Parathyroid adenoma (tissue), 2 donors: ENCODE data around the gene TAF6L.
A peak's percentile ranks its signal among the peaks of the same experiment; 100 is the strongest.

ENCODE experiments used
- H2AFZ ChIP-seq: fragments of 300-600 bp; sonication (generic); one replicate; pipeline ENCODE4 v1.7.0; 2017; ENCODE audit warnings: antibody characterized with exemption, mild to moderate bottlenecking
- H3K27ac ChIP-seq: fragments of 300-600 bp; sonication (generic); one replicate; pipeline ENCODE4 v1.7.0; 2017
- H3K27me3 ChIP-seq: fragments of 300-600 bp; sonication (generic); one replicate; pipeline ENCODE4 v1.7.0; 2017; ENCODE audit warnings: low read length; ENCODE audit not compliant: control insufficient read depth, insufficient read depth
- H3K36me3 ChIP-seq: fragments of 300-600 bp; sonication (generic); one replicate; pipeline ENCODE4 v1.7.0; 2017; ENCODE audit warnings: low read length; ENCODE audit not compliant: control insufficient read depth, insufficient read depth
- H3K4me1 ChIP-seq: fragments of 300-600 bp; sonication (generic); one replicate; pipeline ENCODE4 v1.7.0; 2017; ENCODE audit warnings: control low read depth
- H3K4me2 ChIP-seq: fragments of 300-600 bp; sonication (generic); one replicate; pipeline ENCODE4 v1.7.0; 2017; ENCODE audit warnings: low read length
- H3K4me3 ChIP-seq: fragments of 300-600 bp; sonication (generic); one replicate; pipeline ENCODE4 v1.7.0; 2017; ENCODE audit warnings: low read depth, low read length
- H3K79me2 ChIP-seq: fragments of 300-600 bp; sonication (generic); one replicate; pipeline ENCODE4 v1.7.0; 2017; ENCODE audit warnings: control low read depth
- H3K9ac ChIP-seq: fragments of 300-600 bp; sonication (generic); one replicate; pipeline ENCODE4 v1.7.0; 2017; ENCODE audit warnings: mild to moderate bottlenecking
- H3K9me3 ChIP-seq: fragments of 300-600 bp; sonication (generic); one replicate; pipeline ENCODE4 v1.7.0; 2017; ENCODE audit warnings: low read length; ENCODE audit not compliant: control insufficient read depth
- TF ChIP-seq, protein P1 (sequence below): fragments of 300-600 bp; sonication (generic); IDR thresholded peaks from one replicate; pipeline ENCODE4 v1.7.0; 2017; ENCODE audit warnings: antibody characterized with exemption, mild to moderate bottlenecking
- donor health status: primary hyperparathyroidism.

Gene TAF6L

GRCh38 chr11:62726156-62726914 lies 44.9 kb upstream of the TAF6L start:
- no peaks in the 10 kb centered on the region for H3K27me3 ChIP-seq
- peaks cover 47% of the 10 kb centered on the region for H3K79me2 ChIP-seq
- H3K4me3 ChIP-seq, result peak overlapping the region; percentile 88
- H3K9ac ChIP-seq, result peak overlapping the region; percentile 28
- peaks cover 9% of the 10 kb centered on the region for H3K4me1 ChIP-seq
- peak overlapping the region; percentile 69 for H3K27ac ChIP-seq
- peak overlapping the region; percentile 87 for H3K4me2 ChIP-seq
- no peaks in the 10 kb centered on the region for H3K36me3 ChIP-seq
- no peaks in the 10 kb centered on the region for H3K9me3 ChIP-seq
- H2AFZ ChIP-seq, result no peak overlapping the region
- TF ChIP-seq, protein P1, sequence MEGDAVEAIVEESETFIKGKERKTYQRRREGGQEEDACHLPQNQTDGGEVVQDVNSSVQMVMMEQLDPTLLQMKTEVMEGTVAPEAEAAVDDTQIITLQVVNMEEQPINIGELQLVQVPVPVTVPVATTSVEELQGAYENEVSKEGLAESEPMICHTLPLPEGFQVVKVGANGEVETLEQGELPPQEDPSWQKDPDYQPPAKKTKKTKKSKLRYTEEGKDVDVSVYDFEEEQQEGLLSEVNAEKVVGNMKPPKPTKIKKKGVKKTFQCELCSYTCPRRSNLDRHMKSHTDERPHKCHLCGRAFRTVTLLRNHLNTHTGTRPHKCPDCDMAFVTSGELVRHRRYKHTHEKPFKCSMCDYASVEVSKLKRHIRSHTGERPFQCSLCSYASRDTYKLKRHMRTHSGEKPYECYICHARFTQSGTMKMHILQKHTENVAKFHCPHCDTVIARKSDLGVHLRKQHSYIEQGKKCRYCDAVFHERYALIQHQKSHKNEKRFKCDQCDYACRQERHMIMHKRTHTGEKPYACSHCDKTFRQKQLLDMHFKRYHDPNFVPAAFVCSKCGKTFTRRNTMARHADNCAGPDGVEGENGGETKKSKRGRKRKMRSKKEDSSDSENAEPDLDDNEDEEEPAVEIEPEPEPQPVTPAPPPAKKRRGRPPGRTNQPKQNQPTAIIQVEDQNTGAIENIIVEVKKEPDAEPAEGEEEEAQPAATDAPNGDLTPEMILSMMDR, result no peak

GRCh38 chr11:62726915-62727164 lies 44.4 kb upstream of the TAF6L start:
- no peak overlapping the region for H3K9ac ChIP-seq
- H3K9me3 ChIP-seq, result no peaks in the 10 kb centered on the region
- TF ChIP-seq, protein P1, result no peak
- peak overlapping the region; percentile 88 for H2AFZ ChIP-seq
- peak overlapping the region; percentile 87 for H3K4me2 ChIP-seq
- H3K27me3 ChIP-seq, result no peaks in the 10 kb centered on the region
- H3K79me2 ChIP-seq, result peaks cover 43% of the 10 kb centered on the region
- no peaks in the 10 kb centered on the region for H3K36me3 ChIP-seq
- peaks cover 9% of the 10 kb centered on the region for H3K4me1 ChIP-seq
- peak overlapping the region; percentile 88 for H3K4me3 ChIP-seq
- peak overlapping the region; percentile 94 for H3K27ac ChIP-seq

GRCh38 chr11:62727165-62727871 lies 43.9 kb upstream of the TAF6L start, which contains the start of gene HNRNPUL2:
TSS of gene HNRNPUL2 (minus strand) at chr11:62727457. CDS start at chr11:62727156, 301 bp downstream.
- H3K4me2 ChIP-seq, result peak within 1 kb of the TSS; percentile 94
- H3K9me3 ChIP-seq, result no peaks in the 10 kb centered on the region
- H3K27me3 ChIP-seq, result no peaks in the 10 kb centered on the region
- H3K27ac ChIP-seq, result peak within 1 kb of the TSS; percentile 94
- peak within 1 kb of the TSS; percentile 88 for H2AFZ ChIP-seq
- no peaks in the 10 kb centered on the region for H3K36me3 ChIP-seq
- peak within 1 kb of the TSS; percentile 28 for H3K9ac ChIP-seq
- H3K79me2 ChIP-seq, result peaks cover 41% of the 10 kb centered on the region
- peak within 1 kb of the TSS; percentile 88 for H3K4me3 ChIP-seq
- TF ChIP-seq, protein P1, result peak; percentile 5
- peaks cover 9% of the 10 kb centered on the region for H3K4me1 ChIP-seq

- H3K79me2 ChIP-seq, result peaks cover 37% of the 10 kb centered on the region
- no peaks in the 10 kb centered on the region for H3K9me3 ChIP-seq
- H3K27ac ChIP-seq, result peak overlapping the region; percentile 94
- peak overlapping the region; percentile 94 for H3K4me2 ChIP-seq
- H3K36me3 ChIP-seq, result no peaks in the 10 kb centered on the region
- H3K4me3 ChIP-seq, result peak overlapping the region; percentile 88
- H3K9ac ChIP-seq, result no peak overlapping the region
- peaks cover 9% of the 10 kb centered on the region for H3K4me1 ChIP-seq
- H3K27me3 ChIP-seq, result no peaks in the 10 kb centered on the region
- TF ChIP-seq, protein P1, result no peak
- H2AFZ ChIP-seq, result peak overlapping the region; percentile 88
Measured at GRCh38 chr11:62727872-62728170, 43.4 kb upstream of the TAF6L start.
